HG03025 (cell line): Measurements from ENCODE around the gene ARHGEF4.
A peak's percentile ranks its signal among the peaks of the same experiment; 100 is the strongest.

Experiments
- ATAC-seq: cut with Tn5 transposase; IDR thresholded peaks from one replicate; pipeline ENCODE4 v1.9.1; 2021; ENCODE audit warnings: mild to moderate bottlenecking, moderate library complexity; ENCODE audit not compliant: unreplicated experiment, low FRiP score

The ARHGEF4 gene

DNA sequence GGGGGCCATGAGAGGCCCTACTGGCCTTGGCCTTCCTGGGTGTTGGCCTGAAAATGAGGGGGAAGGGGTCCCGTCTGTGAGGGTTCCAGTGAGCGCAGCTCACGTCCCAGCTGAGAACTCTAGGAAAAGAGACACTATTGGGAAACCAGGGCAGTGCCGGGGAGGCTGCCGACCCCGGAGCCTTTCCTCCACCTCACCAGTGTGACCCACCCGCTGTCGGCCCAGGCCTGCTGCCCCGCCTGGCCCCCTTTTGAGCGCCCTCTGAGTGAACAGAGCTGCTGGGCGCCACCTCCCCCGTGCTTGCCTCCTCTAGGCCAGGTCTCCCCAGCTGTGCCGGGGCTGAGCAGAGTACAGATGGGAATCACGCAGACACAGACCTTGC is 17.5 kb upstream of the ARHGEF4 start:
- ATAC-seq, result no peak

DNA sequence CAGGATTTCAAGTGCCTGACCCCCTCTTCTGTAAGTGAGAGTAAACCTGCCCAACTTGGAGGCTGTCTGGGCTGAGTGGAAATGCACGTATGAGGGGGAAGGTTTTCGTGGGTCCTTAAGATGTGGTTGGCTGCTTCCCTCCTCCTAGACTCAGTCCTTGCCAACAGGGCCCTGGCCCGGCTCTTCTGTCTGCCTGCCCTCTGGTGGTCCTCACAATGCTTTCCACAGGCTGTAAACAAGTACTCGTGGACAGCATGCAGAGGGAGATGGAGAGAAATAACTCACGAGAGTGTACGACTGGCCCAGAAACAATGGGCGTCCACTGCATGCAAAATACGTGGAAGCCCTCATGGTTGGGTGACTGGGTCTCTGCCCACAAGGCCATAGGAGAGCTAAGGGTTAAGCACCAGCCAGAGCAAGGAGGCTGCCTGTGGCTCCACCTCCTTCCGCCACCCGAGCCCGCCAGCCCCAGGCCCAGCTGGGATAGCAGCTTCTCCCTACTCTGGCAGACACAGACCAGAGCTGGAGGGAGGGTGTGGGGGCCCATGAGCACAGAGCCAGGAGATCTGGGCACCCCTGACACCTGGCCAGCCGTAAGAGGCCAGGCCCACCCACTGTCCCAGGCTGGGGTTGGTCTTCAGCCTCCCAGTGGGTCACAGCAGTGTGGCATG is 17.0 kb upstream of the ARHGEF4 start:
- no peak for ATAC-seq

DNA sequence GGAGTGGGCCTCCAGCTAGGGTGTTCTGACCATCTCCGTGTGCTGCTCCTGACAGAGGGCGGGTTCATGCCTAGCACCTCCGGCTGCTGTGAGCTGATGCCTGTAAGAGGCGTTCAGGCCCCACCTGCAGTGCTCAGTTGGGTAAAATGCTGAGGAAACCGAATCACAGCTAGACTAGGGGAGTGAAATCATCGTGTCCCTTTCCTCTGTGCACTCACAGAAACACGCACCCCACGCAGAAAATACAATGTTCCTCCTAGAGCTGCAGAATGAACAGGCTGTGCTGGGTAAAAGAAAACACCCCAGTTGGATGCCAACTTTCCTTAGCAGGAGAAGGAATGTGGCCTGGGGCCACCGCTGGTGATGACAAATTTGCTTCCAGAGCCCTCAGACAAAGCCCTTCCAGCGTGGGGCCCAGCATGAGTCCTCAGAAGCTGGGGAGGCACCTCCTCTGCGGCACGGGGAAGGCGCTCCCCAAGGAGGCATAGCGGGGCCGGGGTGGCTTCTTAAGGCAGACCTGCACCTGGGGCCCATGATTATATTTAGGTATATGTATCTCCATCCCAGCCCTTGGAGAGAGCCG is 16.3 kb upstream of the ARHGEF4 start:
- ATAC-seq, result no peak

DNA sequence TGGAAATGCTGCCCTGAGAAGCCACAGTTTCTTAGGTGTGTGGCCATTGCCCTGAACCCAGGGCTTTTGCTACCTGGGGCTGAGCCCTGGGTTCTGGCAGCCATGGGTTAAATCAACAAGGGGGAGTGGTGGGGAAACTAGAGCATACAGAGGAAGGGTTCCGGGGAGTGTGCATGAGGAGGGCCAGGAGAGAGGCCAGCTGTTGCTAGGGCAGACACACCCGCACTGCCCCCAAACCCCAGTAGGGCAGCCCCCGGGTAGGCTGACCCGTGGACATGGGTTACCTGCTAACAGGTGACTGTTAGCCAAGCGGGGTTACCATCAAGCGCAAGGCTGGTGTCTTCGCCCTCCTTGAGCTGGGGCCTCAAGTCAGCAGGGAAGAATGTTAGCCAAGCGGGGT is 14.8 kb upstream of the ARHGEF4 start:
- no peak for ATAC-seq

DNA sequence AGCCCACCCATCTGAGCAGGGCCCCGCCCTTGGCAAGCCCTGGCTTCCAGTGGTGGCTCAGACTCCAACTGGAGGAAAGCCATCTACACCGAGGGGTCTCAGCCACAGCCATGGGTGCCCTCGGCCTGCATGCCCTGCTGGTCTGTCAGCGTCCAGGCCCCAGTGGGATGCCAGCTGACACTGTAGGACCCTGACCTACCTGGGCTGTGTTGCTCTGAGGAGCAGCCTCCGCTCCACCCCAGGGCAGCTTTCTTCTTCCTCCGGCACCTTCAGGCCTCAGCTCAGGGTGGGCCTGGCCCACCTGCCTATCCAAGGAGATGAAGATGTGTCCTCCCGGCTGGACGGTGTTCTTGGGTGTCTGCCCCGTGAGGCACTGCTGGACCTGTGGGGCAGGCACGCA is 13.9 kb upstream of the ARHGEF4 start:
- no peak for ATAC-seq

DNA sequence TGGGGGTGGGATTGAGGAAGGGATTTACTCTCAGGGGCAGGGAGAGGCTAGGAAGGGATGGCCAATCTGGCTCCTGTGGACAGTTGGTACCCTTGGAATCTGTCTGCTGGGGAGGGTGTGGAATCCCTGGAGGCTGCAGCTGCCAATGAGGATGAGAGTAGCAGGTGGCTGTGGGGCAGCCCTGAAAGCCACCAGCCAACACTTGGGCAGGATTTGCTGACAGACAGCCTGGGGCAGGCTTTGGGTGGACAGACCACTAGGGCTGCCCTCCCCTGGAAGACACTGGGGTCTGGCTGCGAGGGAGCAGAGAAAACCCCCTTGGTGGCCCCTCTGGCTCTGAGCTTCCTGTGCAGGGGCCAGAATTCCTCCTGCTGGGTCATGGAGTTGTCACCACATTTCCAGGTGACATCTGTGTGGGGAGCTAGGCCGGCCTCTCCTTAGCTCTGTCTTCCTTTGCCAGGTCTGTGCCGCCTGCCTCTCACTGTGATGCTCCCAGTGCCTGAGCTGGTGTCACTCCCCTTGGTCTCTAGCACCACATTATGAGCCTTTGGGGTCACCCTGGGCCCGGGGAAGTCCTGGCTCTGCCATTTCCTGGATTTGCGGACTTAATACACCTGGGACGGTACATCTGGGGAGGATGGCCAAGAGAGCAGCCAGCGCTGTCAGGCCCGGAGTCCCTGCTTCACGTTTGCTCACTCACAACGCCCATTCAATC is 13.4 kb upstream of the ARHGEF4 start:
- no peak for ATAC-seq

DNA sequence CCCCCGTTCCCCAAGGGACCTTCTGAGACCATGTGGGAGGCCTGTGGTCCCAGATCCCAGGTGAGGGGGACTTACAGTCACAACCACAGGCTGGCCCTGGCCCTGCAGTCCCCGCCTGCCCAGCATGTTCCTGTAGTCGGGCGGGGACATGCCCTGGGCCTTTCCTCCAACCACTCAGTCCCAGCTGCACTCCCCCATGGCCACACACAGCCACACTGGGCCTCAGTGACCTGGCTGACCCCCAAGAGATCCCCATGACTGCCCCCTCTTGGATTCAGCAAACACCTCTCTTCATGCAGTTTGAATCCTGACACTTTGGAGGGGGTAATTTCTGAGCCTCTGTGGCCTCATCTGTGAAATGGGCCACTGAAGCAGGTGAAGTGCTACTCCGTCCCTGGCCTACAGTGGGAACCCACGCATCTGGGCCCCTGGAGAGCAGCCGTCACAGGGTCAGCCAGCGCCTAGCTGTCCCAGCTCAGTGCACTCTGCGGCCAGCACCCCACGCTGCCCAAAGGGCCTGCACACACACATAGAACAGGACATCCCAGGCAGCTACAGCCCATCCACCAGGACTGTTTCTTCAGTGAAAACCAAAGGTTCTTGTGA is 12.7 kb upstream of the ARHGEF4 start:
- peak; percentile 29 for ATAC-seq

DNA sequence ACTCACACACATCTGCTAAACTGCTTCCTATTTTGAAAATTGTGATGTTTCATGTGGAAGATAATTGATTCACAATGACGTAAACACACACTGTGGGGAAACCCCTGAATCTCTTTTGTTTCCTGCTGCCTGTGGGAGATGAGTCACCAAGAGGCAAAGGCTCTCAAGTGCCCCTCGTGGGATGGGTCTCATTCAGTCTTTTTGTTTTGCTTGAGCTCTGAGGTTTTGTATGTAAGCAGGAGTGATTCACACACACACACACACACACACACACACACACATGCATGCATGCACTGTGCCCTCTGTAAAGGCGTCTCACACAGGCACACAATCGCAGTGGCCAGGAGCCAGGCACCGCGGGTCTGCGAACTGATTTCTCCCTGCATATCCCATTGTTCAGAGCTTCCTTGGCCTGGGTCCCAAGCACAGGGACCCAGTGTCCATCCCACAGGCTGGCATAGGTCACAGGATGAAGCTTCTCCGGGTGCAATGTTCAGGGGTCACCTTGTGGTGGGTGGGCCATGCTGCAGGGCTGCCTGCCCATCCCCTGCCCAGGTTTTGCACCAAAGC is 12.1 kb upstream of the ARHGEF4 start:
- ATAC-seq, result peak; percentile 63

DNA sequence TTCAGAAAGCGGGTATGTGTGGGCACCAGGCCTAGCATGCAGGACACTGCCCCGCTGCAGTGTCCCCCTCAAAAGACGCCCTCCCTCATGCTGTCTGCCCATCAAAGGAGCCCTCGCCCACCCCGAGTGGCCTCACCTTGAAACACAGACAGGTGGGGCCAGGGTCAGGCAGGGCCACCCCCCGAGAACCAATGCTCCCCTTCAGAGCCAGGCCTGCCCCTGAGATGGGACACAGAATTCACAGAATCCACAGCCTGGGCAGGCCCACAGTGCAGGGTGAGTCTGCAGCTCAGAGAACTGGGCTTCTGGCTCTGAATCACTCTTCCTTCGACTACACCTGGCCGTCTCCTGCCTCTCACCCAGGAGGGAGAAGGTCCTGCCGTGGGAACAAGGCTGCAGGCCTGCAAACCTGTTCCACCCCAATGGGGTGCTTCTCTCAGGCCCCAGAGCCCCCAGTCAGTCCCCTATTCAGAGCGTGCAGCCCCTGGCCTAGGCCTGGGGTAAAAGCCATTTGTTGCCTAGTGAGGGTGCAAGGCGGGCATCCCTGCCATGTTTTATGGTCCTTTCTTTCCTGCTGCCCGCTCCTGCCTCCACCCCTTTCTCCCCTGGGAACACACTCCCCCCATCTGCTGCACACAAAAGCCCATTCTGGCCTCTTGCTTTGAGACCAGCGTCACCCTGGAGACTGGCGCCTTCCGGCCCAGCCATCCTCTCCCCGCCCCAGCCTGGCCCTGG is 11.3 kb upstream of the ARHGEF4 start:
- ATAC-seq, result no peak

DNA sequence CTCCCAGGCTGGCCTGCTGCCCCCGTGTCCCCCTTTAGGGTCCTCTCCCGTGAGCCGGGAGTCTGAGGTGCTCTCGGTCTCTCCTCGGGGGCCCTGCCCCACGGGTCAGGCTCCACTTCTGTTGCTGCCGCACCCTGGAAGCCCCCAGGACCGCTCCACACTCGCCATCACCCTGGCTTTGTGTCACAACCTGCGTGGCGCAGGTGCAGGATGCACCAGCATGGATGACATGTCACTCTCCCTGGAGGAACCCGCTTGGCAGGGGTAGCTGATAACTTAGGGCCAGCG is 10.8 kb upstream of the ARHGEF4 start:
- ATAC-seq, result no peak

DNA sequence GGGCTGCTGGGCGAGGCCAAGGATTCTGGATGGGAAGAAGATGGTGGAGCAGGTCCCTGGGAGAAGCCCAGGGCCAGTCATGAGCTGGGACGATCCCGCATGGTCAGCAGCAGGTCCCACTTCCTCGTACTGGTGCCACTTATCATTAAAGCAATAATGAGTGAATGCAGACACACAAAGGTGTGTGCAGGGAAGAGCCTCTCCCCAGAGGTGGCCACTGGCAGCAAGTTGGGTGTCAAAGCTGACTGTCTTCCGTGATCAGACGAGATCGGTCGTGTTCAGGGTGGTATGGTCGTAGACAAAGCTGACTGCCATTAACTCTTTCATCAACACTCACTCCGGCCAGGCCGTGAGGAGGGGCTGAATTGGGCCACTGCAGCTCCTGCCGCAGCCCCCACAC is 10.3 kb upstream of the ARHGEF4 start:
- no peak for ATAC-seq

DNA sequence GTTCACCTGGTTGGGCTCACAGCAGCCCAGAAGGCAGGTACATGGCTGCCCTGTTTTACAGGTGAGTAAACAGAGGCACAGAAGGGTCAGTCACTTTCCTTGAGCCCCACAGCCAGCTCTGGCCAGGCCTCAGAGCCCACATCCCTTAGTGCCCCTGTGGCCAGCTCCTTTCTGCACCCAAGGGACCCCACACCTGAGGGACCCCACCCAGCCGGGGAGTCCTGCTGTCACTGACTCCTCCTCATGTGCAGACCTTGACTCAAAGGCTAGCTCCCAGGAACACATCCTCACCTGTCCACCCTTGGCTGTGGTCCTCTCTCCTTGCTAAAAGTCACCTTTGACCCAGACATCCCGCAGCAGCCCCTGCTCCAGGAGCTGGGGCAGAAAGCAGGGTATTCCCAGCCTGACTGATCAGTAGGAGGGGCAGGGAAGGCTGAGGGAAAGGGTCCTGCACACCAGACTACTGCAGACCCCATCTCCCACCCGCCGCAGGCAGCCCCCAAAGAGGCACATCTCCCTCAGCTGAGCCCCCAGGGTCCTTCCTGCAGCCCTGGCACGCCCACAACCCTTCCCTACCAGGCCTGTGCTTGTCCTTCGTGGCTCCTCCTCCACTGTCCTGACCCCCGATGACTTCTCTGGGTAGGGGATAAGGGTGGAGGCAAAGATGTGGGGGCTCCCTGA is 9.8 kb upstream of the ARHGEF4 start:
- ATAC-seq, result no peak

DNA sequence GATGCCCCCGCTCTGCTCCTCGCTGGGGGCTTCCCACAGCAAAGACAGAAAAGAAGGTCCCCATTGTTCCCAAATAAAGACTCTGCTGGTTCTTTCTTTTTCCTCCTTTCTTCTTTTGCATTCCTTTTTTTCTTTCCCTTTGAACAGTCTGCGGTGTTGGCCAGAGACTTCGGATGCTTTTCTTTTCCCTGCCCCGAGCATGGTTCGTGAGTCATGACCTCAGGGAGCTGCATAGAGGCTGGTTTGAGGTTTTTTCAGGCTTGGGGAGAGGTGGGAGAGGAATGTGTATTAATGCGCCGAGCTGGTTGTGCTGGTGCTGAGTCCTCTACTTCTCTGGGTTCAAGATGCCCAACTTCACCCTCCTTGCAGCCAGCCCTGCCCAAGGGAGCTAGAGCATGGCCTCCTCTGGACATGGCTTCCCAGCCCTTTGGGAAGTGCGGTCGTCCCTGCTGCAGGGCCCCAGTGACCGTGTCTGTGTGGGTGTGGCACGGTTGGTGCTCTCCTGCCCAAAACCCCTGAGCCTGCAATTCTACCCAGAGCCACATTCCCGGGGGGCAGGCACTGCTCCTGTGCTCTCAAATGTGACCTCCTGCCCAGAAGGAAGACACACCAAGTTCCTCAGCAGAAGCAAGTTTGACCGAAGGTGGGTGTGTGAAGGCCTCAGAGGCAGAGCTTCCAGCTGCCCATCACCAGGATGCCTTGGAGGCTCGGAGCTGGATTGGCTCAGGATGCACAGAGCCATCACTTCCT is 9.0 kb upstream of the ARHGEF4 start:
- no peak for ATAC-seq

DNA sequence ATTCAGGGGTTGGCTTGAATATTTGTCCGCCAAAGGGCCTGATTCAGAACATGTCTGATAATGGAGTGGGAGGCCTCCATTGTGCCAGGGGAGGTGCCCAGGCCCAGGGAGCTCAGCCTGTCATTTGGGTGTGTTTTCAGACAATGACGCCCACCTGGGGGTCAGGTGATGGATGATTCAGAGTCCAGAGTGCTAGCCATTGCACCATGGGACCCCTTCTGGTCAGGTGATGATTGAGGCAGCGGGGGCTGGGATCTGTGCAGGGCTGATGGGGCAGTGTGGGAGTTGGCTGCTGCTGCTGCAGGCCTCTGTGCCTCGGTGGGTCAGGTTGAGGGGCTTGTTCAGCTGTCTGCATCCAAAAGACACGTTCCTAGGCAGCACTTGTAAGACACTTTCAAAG is 8.3 kb upstream of the ARHGEF4 start:
- ATAC-seq, result no peak

DNA sequence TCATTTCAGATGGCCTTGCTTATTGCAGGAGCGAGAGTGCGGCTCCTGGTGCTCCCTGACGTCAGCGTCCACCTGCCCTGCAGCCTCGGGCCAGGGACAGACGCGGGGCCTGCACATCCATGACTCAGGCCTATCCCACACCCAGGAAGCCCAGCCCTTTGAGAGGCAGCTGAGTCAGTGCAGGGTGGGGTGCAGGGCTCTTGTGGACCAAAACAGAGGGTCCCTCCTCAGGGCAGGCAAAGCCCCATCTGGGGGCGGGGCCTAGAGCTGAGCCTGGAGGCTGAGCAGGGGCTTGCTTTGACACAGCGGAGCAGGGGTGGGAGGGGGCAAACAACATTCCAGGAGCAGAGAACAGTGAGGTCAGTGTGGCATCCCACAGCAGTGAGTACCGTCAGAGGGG is 7.7 kb upstream of the ARHGEF4 start:
- no peak for ATAC-seq

DNA sequence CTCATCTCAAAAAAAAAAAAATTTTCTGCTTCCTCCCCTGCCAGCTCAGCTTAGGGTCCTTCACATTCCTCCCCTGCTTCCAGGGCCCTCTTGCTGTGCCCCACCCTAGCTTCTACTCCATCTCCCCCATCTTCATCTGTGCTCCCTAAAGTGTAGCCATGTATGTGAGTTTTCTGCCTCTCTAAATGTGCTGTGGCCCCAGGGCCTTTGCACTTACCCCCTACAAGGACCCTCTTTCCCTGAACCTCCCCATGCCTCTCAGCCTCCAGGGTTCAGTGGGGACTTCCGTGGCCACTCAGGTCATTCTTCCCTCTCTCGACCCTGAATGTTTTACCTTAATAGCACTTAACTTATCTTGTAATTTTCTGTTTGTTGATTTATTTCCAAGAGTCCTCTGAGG is 6.2 kb upstream of the ARHGEF4 start:
- no peak for ATAC-seq

DNA sequence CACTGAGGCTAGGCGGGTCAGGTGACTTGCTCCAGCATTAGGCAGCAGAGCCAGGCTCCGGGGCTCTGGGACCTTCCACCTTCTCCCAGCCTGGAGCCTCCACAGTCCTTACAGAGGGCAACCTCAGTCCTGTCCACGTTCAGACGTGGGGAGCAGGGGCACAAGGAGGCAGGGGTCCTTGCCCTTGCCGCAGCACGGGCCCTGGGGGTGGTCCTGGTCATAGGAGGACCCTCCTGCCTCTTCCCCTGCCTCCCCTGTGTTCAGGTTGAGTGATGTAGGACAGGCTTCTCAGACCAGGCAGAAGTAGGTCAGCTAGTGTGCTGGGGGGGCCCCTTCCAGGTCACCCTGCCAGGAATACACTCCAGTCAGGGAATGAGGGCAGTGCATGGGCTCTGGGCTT is 5.4 kb upstream of the ARHGEF4 start:
- ATAC-seq, result no peak

DNA sequence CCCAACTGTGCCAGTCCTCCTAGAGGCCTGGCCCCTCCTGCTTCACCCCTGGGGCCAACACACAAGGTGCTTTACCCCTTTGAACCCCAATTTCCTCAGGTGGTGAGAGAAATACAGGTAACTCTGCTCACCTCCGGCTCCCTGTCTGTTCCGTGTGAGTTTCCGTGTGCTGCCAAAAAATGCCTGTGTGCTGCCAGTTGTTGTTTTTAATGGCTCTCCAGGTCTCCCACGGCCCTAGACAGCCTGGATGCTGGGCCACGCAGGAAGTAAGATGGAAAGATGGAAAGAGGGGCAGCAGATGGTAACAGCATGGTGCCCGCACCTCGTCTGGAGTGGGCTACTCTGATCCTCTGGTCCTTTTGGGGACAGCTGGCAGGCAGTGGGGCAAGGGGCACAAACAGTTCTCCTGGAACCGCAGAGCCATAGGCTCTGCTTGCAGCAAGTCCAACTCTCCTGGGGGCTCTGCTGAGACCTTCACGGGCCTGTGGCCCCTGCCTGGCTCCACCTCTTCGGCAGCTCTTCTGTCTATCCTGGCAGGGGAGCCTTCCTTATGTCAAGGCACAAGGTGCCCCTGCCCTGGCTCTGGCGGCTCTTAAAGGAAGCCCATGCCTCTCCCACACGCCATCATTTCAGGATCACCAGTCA is 4.3 kb upstream of the ARHGEF4 start:
- ATAC-seq, result no peak
